GM18951 (cell line): ENCODE measurements around the gene ERLIN1.

Experiments
- POLR2A ChIP-seq: IDR thresholded peaks from 4 replicates; pipeline ENCODE4 v1.6.1; 2011; ENCODE audit warnings: mild to moderate bottlenecking; ENCODE audit not compliant: insufficient read length, insufficient read depth; ENCODE audit errors: extremely low read depth
- in situ Hi-C: fragments of 300-500 bp; cut with MboI; formaldehyde crosslinking; loops from one replicate; pipeline ENCODE4 v1.12.0; 2022; ENCODE audit warnings: low sequenced_read_pairs, mixed read lengths, inconsistent platforms; ENCODE audit not compliant: unreplicated experiment

ERLIN1 gene

GRCh38 chr10:100158044-100158805 is 27.6 kb downstream of the ERLIN1 start:
- in situ Hi-C loops: no loop called here
- no peak for TF ChIP-seq POLR2A

- TF ChIP-seq POLR2A: no peak
- in situ Hi-C loops: no loop called here
These were observed 28.7 kb downstream of the ERLIN1 start for GRCh38 chr10:100157156-100157555.

- in situ Hi-C loops: no loop called here
- no peak for TF ChIP-seq POLR2A
These were observed 29.9 kb downstream of the ERLIN1 start for GRCh38 chr10:100155936-100156335.

- no peak for TF ChIP-seq POLR2A
- in situ Hi-C loops: no loop called here
These were observed 31.2 kb downstream of the ERLIN1 start for GRCh38 chr10:100154666-100155065.

- no peak for TF ChIP-seq POLR2A
- in situ Hi-C loops: no loop called here
These were observed 32.5 kb downstream of the ERLIN1 start for GRCh38 chr10:100153239-100153825.

GRCh38 chr10:100151723-100152300 is 34.0 kb downstream of the ERLIN1 start:
- no peak for TF ChIP-seq POLR2A
- in situ Hi-C loops: no loop called here

GRCh38 chr10:100148353-100149211 is 37.2 kb downstream of the ERLIN1 start:
- in situ Hi-C loops: no loop called here
- TF ChIP-seq POLR2A: no peak

- in situ Hi-C loops: no loop called here
- TF ChIP-seq POLR2A: no peak
These were observed 38.8 kb downstream of the ERLIN1 start for GRCh38 chr10:100146875-100147650.

- in situ Hi-C loops: no loop called here
These were observed 39.4 kb downstream of the ERLIN1 start for GRCh38 chr10:100146398-100146797.

GRCh38 chr10:100143756-100144155 is 42.1 kb downstream of the ERLIN1 start:
- no peak for TF ChIP-seq POLR2A
- in situ Hi-C loops: no loop called here

More at GRCh38 chr10:100146398-100146797, 39.4 kb downstream of the ERLIN1 start:
- no peak for TF ChIP-seq POLR2A

GRCh38 chr10:100141446-100142087 is 44.3 kb downstream of the ERLIN1 start:
- TF ChIP-seq POLR2A: no peak
- in situ Hi-C loops: no loop called here

GRCh38 chr10:100140070-100140469 is 45.8 kb downstream of the ERLIN1 start:
- no peak for TF ChIP-seq POLR2A
- in situ Hi-C loops: no loop called here
